ENCODE measurements around the gene MEI1.
"Not testable (repeated sequence)": the region's sequence is repeated elsewhere in the genome, so short reads cannot be mapped to it uniquely, and the experiment has no call there.

Gene MEI1

DNA sequence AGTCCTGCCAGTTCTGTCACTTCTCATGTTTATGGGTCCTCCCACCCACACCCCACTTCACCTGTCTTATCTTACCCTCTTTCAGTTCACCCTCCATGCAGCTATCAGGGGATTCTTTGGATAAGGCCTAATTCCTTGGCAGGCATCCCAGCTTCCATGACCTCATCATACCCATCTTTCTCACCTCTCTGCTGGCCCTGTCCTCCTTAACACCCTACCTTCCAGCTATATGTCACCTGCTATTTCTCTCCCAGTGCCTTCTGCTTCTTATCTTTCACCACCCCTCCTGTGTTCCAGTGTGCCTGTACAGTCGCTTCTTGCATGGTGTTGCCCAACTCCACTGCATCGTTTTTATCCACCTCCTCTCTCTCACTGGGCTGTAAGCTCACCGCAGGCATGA, 38.9 kb upstream of the MEI1 start:
- Histone ChIP-seq H3K36me3 (replicated peaks; ENCODE audit: low read depth, low read length) (peaks cover 75% of the 10 kb centered on the region), H3K4me2 (ENCODE audit: low read length) (no peak overlapping the region), H3K27me3 (ENCODE audit: low read depth, low read length) (no peaks in the 10 kb centered on the region), H3K27ac (ENCODE audit: low read length) (no peak overlapping the region), H2AFZ (ENCODE audit: low read depth, low read length) (no peak overlapping the region), H3K9me3 (ENCODE audit: insufficient read depth, low read length) (no peaks in the 10 kb centered on the region), H4K20me1 (ENCODE audit: insufficient read depth, low read length) (peaks cover 4% of the 10 kb centered on the region; the same call in 1 of the 2 replicates), H3K9ac (ENCODE audit: low read length) (no peak overlapping the region), H3K79me2 (ENCODE audit: low read length) (0 out of 2 replicates have a peak, but pooled peaks cover 4% of the 10 kb centered on the region), H3K4me1 (ENCODE audit: low read length) (no peaks in the 10 kb centered on the region), H3K4me3 (ENCODE audit: low read length) (no peak overlapping the region)
- TF ChIP-seq CTCF (IDR thresholded peaks at IDR 0.05; ENCODE audit: low read depth, low read length) = no peak
- no peak for TF ChIP-seq EZH2phosphoT487 (IDR thresholded peaks at IDR 0.05; ENCODE audit: low read depth)

- no peaks in the 10 kb centered on the region for H3K4me1 ChIP-seq (ENCODE audit: low read length)
- H3K79me2 ChIP-seq (ENCODE audit: low read length) = 0 out of 2 replicates have a peak, but pooled peaks cover 4% of the 10 kb centered on the region
- H3K4me3 ChIP-seq (ENCODE audit: low read length) = no peak overlapping the region
- peaks cover 72% of the 10 kb centered on the region for H3K36me3 ChIP-seq (replicated peaks; ENCODE audit: low read depth, low read length)
- TF ChIP-seq CTCF (IDR thresholded peaks at IDR 0.05; ENCODE audit: low read depth, low read length) (no peak), EZH2phosphoT487 (IDR thresholded peaks at IDR 0.05; ENCODE audit: low read depth) (no peak)
- peaks cover 4% of the 10 kb centered on the region; the same call in 1 of the 2 replicates for H4K20me1 ChIP-seq (ENCODE audit: insufficient read depth, low read length)
- no peak overlapping the region for H3K9ac ChIP-seq (ENCODE audit: low read length)
- H2AFZ ChIP-seq (ENCODE audit: low read depth, low read length) = no peak overlapping the region
- H3K27me3 ChIP-seq (ENCODE audit: low read depth, low read length) = no peaks in the 10 kb centered on the region
- no peak overlapping the region for H3K27ac ChIP-seq (ENCODE audit: low read length)
- no peak overlapping the region for H3K4me2 ChIP-seq (ENCODE audit: low read length)
- no peaks in the 10 kb centered on the region for H3K9me3 ChIP-seq (ENCODE audit: insufficient read depth, low read length)
These were observed 38.2 kb upstream of the MEI1 start for GRCh38 chr22:41661088-41661487.

GRCh38 chr22:41661713-41662112, 37.6 kb upstream of the MEI1 start:
- Histone ChIP-seq H3K4me2 (ENCODE audit: low read length) (no peak overlapping the region), H3K36me3 (replicated peaks; ENCODE audit: low read depth, low read length) (peaks cover 69% of the 10 kb centered on the region), H3K9me3 (ENCODE audit: insufficient read depth, low read length) (no peaks in the 10 kb centered on the region), H3K27ac (ENCODE audit: low read length) (no peak overlapping the region), H3K79me2 (ENCODE audit: low read length) (0 out of 2 replicates have a peak, but pooled peaks cover 4% of the 10 kb centered on the region), H4K20me1 (ENCODE audit: insufficient read depth, low read length) (peaks cover 4% of the 10 kb centered on the region; the same call in 1 of the 2 replicates), H3K27me3 (ENCODE audit: low read depth, low read length) (no peaks in the 10 kb centered on the region), H3K4me3 (ENCODE audit: low read length) (no peak overlapping the region), H3K4me1 (ENCODE audit: low read length) (peaks cover 3% of the 10 kb centered on the region; the same call in 1 of the 2 replicates), H2AFZ (ENCODE audit: low read depth, low read length) (no peak overlapping the region), H3K9ac (ENCODE audit: low read length) (no peak overlapping the region)
- TF ChIP-seq CTCF (IDR thresholded peaks at IDR 0.05; ENCODE audit: low read depth, low read length) = no peak
- no peak for TF ChIP-seq EZH2phosphoT487 (IDR thresholded peaks at IDR 0.05; ENCODE audit: low read depth)

- Histone ChIP-seq H3K36me3 (replicated peaks; ENCODE audit: low read depth, low read length) (peaks cover 53% of the 10 kb centered on the region), H3K4me1 (ENCODE audit: low read length) (peaks cover 10% of the 10 kb centered on the region)
- H2AFZ ChIP-seq (ENCODE audit: low read depth, low read length); H3K9me3 ChIP-seq (ENCODE audit: insufficient read depth, low read length); H3K9ac ChIP-seq (ENCODE audit: low read length); H3K27ac ChIP-seq (ENCODE audit: low read length); H3K4me3 ChIP-seq (ENCODE audit: low read length); H3K79me2 ChIP-seq (ENCODE audit: low read length); H3K4me2 ChIP-seq (ENCODE audit: low read length); H3K27me3 ChIP-seq (ENCODE audit: low read depth, low read length); H4K20me1 ChIP-seq (ENCODE audit: insufficient read depth, low read length): not testable (repeated sequence)
These were observed 35.7 kb upstream of the MEI1 start for GRCh38 chr22:41663594-41663993.

Data from OCI-LY3 (cell line).